ENCODE measurements around the gene EEF1AKMT1.

EEF1AKMT1 gene

DNA sequence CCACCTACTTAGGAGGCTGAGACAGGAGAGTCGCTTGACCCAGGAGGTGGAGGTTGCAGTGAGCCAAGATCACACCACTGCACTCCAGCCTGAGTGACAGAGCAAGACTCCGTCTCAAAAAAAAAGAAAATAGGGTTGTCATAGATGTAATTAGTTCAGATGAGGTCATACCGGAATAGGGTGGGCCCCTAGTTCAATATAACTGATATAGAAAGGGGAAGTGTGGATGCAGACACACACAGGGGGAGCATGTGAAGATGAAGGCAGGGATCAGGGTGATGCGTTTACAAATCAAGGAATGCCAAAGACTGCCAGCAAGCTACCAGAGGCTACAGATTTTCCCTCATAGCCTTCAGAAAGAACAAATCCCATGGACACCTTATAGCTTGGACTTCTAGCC lies 24.3 kb upstream of the EEF1AKMT1 start:
- Histone ChIP-seq H3K27ac (ENCODE audit: low read depth, low read length) (no peak overlapping the region), H3K36me3 (ENCODE audit: control insufficient read depth, low read length) (peaks cover 83% of the 10 kb centered on the region), H3K79me2 (ENCODE audit: control insufficient read depth, low read length) (no peaks in the 10 kb centered on the region), H3K4me3 (ENCODE audit: low read length) (no peak overlapping the region), H3F3A (ENCODE audit: control insufficient read depth, insufficient read depth) (no peaks in the 10 kb centered on the region), H3K4me1 (ENCODE audit: control insufficient read depth, low read length) (peaks cover 5% of the 10 kb centered on the region), H3K4me2 (ENCODE audit: low read length) (no peak overlapping the region), H3K9me3 (ENCODE audit: control insufficient read depth, insufficient read depth, low read length) (no peaks in the 10 kb centered on the region), H3K27me3 (ENCODE audit: control insufficient read depth, low read length) (no peaks in the 10 kb centered on the region), H3K9me2 (replicated peaks; ENCODE audit: control insufficient read depth, low read length) (no peaks in the 10 kb centered on the region), H4K20me1 (ENCODE audit: control insufficient read depth, insufficient read depth, low read depth, low read length) (no peaks in the 10 kb centered on the region)
- TF ChIP-seq EZH2phosphoT487 (IDR thresholded peaks at IDR 0.05; ENCODE audit: borderline replicate concordance, low read length) = no peak
- TF ChIP-seq, protein P1, sequence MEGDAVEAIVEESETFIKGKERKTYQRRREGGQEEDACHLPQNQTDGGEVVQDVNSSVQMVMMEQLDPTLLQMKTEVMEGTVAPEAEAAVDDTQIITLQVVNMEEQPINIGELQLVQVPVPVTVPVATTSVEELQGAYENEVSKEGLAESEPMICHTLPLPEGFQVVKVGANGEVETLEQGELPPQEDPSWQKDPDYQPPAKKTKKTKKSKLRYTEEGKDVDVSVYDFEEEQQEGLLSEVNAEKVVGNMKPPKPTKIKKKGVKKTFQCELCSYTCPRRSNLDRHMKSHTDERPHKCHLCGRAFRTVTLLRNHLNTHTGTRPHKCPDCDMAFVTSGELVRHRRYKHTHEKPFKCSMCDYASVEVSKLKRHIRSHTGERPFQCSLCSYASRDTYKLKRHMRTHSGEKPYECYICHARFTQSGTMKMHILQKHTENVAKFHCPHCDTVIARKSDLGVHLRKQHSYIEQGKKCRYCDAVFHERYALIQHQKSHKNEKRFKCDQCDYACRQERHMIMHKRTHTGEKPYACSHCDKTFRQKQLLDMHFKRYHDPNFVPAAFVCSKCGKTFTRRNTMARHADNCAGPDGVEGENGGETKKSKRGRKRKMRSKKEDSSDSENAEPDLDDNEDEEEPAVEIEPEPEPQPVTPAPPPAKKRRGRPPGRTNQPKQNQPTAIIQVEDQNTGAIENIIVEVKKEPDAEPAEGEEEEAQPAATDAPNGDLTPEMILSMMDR (IDR thresholded peaks at IDR 0.05; ENCODE audit: low read depth, low read length, poor library complexity, severe bottlenecking) = no peak

DNA sequence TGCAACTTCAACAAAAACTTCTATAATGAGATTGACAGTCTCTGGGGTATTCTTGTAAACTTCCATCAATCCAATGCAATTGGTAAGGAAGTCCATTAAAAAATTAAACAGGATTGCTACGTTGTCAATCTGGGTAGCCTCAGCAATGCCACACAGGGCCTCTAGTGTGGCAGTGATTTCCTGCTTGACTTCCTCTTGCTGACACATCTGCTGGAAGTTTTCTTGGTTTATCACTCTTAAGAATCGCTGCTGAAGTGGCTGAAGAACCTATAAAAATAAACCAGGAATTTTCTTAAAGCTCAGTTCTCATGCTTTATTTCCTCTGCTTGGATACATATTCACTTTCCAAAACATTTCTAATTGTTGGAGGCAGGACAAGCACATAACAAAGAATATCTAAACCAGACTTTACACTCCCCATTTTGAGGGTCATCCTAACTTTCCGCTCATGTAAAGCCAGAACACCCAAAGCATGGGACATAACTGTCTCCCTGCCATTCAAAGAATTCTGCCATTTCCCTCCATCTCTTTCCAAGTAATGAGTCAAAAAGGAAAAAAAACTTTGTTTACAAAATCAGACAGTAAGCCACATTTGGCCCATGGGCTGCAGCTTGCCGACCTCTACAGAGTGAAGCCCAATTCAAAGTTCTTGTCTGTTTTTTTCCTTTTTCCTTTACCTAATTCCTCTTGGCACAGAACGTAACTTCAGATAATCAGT lies 23.2 kb upstream of the EEF1AKMT1 start:
- no peaks in the 10 kb centered on the region for H3K9me2 ChIP-seq (replicated peaks; ENCODE audit: control insufficient read depth, low read length)
- no peaks in the 10 kb centered on the region for H3K9me3 ChIP-seq (ENCODE audit: control insufficient read depth, insufficient read depth, low read length)
- peaks cover 81% of the 10 kb centered on the region for H3K36me3 ChIP-seq (ENCODE audit: control insufficient read depth, low read length)
- H3K79me2 ChIP-seq (ENCODE audit: control insufficient read depth, low read length) = no peaks in the 10 kb centered on the region
- H3K4me2 ChIP-seq (ENCODE audit: low read length) = no peak overlapping the region
- H3K27me3 ChIP-seq (ENCODE audit: control insufficient read depth, low read length) = no peaks in the 10 kb centered on the region
- no peak overlapping the region for H3K27ac ChIP-seq (ENCODE audit: low read depth, low read length)
- H3F3A ChIP-seq (ENCODE audit: control insufficient read depth, insufficient read depth) = no peaks in the 10 kb centered on the region
- no peak overlapping the region for H3K4me3 ChIP-seq (ENCODE audit: low read length)
- H3K4me1 ChIP-seq (ENCODE audit: control insufficient read depth, low read length) = peaks cover 5% of the 10 kb centered on the region
- TF ChIP-seq, protein P1 (IDR thresholded peaks at IDR 0.05; ENCODE audit: low read depth, low read length, poor library complexity, severe bottlenecking) = no peak
- TF ChIP-seq EZH2phosphoT487 (IDR thresholded peaks at IDR 0.05; ENCODE audit: borderline replicate concordance, low read length) = no peak
- no peaks in the 10 kb centered on the region for H4K20me1 ChIP-seq (ENCODE audit: control insufficient read depth, insufficient read depth, low read depth, low read length)

DNA sequence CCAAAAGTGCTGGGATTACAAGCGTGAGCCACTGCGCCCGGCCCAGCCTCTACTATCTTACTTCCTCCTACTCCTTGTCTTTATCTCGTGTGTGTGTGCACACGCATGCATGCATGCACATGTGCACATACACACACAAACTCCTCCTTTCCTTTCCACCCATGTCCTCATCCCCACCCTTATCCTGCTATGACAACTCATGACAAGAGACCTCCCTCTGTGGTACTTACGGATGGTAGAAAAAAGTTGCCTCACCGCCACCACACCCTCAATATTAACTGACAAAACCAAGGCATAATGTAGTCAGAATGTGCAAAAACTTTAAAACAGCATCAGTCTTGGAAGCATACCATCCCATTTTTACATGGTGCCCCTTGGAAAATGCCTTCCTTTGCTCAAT lies 15.9 kb upstream of the EEF1AKMT1 start:
- Histone ChIP-seq H3K79me2 (ENCODE audit: control insufficient read depth, low read length) (no peaks in the 10 kb centered on the region), H3K4me3 (ENCODE audit: low read length) (no peak overlapping the region), H3K27me3 (ENCODE audit: control insufficient read depth, low read length) (no peaks in the 10 kb centered on the region), H3K27ac (ENCODE audit: low read depth, low read length) (no peak overlapping the region), H4K20me1 (ENCODE audit: control insufficient read depth, insufficient read depth, low read depth, low read length) (no peaks in the 10 kb centered on the region), H3K9me2 (replicated peaks; ENCODE audit: control insufficient read depth, low read length) (no peaks in the 10 kb centered on the region), H3K9me3 (ENCODE audit: control insufficient read depth, insufficient read depth, low read length) (no peaks in the 10 kb centered on the region), H3K36me3 (ENCODE audit: control insufficient read depth, low read length) (peaks cover 58% of the 10 kb centered on the region), H3K4me2 (ENCODE audit: low read length) (no peak overlapping the region), H3F3A (ENCODE audit: control insufficient read depth, insufficient read depth) (peaks cover 5% of the 10 kb centered on the region; the same call in 1 of the 2 replicates), H3K4me1 (ENCODE audit: control insufficient read depth, low read length) (no peaks in the 10 kb centered on the region)
- TF ChIP-seq EZH2phosphoT487 (IDR thresholded peaks at IDR 0.05; ENCODE audit: borderline replicate concordance, low read length) = no peak
- TF ChIP-seq, protein P1 (IDR thresholded peaks at IDR 0.05; ENCODE audit: low read depth, low read length, poor library complexity, severe bottlenecking) = no peak
